Measurements from ENCODE around the gene SECISBP2L.

SECISBP2L gene

DNA sequence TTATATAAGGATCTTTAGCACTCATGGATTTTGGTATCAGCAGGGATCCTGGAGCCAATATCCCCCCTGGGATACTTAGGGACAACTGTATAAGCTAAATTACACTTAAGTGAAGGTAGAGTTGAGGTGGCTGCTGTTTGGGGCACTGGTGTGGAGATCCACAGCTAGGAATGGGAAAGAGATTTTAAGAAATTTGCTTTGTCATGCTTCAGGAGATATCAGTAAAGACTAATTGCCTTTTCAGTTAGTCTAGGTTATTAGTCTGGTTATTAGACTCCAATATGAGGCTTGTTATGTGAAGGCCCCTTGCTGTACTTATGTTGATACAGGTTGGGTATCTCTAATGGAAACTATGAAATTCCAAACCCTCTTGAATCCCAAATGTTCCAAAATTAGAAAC lies 1.2 kb upstream of the SECISBP2L start:
- TF ChIP-seq, protein P1, sequence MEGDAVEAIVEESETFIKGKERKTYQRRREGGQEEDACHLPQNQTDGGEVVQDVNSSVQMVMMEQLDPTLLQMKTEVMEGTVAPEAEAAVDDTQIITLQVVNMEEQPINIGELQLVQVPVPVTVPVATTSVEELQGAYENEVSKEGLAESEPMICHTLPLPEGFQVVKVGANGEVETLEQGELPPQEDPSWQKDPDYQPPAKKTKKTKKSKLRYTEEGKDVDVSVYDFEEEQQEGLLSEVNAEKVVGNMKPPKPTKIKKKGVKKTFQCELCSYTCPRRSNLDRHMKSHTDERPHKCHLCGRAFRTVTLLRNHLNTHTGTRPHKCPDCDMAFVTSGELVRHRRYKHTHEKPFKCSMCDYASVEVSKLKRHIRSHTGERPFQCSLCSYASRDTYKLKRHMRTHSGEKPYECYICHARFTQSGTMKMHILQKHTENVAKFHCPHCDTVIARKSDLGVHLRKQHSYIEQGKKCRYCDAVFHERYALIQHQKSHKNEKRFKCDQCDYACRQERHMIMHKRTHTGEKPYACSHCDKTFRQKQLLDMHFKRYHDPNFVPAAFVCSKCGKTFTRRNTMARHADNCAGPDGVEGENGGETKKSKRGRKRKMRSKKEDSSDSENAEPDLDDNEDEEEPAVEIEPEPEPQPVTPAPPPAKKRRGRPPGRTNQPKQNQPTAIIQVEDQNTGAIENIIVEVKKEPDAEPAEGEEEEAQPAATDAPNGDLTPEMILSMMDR (IDR thresholded peaks at IDR 0.05), result no peak

DNA sequence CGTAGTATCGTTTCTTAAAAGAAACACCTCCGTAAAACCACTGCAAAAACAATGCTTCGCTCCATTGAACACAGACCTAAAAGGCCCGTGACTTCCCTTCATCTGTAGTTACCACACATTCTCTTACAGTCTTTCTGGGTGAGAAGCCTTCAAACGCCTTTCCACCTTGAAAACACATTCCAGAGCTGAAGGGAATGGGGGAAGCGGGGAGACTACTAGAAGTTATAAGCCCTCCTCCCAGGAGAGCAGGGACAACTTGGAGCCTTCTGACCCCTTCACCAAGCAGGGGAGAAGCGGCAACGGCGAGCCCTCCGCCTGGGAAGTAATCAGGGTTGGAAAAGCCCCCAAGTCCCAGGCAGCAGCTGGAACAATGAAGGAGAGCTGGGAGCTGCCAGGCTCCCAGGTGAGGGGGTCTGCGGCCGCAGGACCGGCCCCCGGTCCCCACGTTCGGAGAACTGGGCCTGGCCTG lies 461 bp downstream of the SECISBP2L start:
- TF ChIP-seq, protein P1 (IDR thresholded peaks at IDR 0.05), result no peak

DNA sequence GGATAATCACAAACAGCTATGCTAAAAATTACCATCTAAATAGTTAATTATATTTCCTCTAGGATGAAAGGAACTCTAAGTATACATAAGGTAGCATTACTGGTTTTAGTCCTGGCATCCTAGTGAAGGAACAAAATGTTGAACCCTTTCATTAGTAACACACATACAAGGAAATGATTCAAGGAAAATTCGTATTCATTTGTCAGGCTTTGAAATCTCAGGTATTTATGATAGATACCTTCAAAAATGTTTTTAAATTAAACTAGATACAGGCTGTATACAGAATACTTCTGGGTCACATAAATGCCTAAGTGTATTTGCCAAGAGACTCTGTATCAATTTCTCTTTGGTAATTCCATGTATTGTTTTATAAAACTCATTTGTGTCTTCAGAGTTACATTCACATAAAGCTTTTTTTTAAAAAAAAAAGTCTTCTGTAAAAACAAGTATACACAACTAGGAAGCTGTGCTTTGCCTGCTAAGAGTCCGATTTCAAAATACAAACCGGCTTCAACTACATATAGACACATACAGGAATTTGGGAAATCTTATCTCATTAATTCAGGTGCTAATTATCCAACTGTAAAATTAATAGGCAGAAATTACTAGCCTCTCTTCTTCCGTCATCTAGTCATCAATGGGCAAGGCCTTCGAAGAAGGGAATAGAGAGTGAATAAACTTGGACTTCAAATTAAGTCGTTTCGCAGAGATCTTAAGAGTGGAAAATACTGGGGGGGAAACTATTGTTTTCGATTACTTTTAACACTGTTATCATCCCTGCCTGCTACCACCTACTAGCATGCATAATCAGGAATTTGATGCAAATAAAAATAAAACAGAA lies 1.3 kb downstream of the SECISBP2L start:
- TF ChIP-seq, protein P1 (IDR thresholded peaks at IDR 0.05), result no peak

DNA sequence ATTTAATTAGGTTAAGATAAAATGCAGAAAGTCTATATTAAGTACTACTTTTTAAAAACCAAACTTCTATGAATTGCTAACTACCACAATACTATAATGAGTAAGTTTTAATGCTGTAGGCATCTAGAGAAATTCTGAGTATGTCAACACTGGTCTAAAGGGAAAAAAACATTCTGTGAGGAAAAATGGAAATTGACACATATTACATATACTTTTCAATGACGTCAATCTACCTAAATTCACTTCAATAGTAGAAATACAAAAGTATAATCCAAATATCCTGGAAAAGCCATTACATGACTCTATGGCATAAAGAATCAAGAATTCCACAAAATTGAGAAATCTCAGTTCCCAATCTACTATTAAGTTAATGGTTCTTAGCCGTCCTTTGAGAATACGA lies 2.2 kb downstream of the SECISBP2L start:
- TF ChIP-seq, protein P1 (IDR thresholded peaks at IDR 0.05), result no peak

DNA sequence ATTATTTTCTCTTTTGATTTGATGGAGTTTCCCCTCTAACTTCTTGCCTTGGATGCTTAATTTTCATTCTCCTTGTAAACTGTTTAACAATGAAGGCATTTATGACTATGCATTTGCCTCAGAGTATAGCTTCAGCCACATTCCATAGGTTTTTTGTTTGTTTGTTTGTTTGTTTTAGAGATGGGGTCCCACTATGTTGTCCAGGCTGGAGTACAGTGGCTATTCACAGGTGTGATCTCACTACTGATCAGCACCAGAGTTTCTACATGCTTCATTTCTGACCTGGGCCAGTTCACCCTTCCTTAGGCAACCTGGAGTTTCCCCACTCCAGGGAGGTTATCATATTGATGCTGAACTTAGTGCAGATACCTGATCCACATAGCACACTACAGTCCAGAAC lies 4.1 kb downstream of the SECISBP2L start:
- TF ChIP-seq, protein P1 (IDR thresholded peaks at IDR 0.05), result no peak

DNA sequence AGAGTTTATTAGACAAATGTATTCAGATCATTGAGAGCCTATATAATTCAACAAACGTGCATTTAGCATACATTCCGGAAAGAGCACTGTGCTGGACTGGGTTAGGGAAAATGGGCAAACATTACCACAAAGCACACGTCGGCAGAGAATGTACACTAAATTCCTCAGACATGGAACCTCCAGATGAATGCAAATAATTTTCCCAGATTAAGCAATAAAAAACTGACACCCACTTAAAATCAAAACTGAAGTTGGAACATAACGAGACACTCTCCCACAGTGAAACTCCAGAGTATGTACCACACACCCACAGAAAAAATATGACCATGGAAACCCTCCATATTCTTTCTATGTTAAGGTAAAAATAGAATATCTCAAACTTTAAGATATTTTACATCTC lies 4.8 kb downstream of the SECISBP2L start:
- TF ChIP-seq, protein P1 (IDR thresholded peaks at IDR 0.05), result no peak

DNA sequence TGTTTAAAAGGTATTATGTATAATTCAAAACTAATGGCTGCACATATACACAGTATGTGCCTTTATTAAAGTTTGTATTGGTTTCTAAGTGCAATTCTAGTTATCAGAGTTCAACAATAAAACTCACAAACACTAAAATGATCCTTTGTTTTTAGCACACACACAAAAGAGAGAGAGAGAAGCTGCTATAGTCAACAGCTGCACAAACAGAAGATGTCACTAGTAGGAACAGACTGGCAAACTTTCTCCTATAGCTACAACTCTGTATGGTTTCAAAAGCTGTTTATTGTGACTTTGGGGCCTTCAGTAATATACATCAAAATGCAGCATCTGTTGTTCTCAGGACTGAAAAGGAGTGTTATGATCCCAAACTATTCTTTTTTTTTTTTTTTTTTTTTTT lies 6.1 kb downstream of the SECISBP2L start:
- TF ChIP-seq, protein P1 (IDR thresholded peaks at IDR 0.05), result no peak
